ENCODE data around the gene LMO7. TPM values are rescaled to one million over a fixed set of nuclear protein-coding genes. Genes with fewer than 3 reads are reported as not detected.

Gene LMO7
- total RNA-seq, 1 experiment from 2014 or later, result 18.5 TPM

- TF ChIP-seq ZSCAN18 (CRISPR knock-in tag; IDR thresholded peaks at IDR 0.05), result no peak
Observed at GRCh38 chr13:75839406-75839805, 203.3 kb downstream of the LMO7 start (continued).

- Mint-ChIP-seq H3K9me3 (peaks cover 10% of the 10 kb centered on the region), H3K4me1 (peaks cover 6% of the 10 kb centered on the region), H3K4me3 (no peak overlapping the region), H3K27me3 (ENCODE audit: low read depth) (no peaks in the 10 kb centered on the region), H3K36me3 (peaks cover 27% of the 10 kb centered on the region), H3K27ac (no peak overlapping the region)
- no peak for DNase-seq (ENCODE audit: low spot score)
- ChIA-PET CTCF (interaction anchor here (0.5 kb wide), 1 partner anchor 104 kb away, joined by 3 read pairs; no protein-coding TSS in a partner anchor), POLR2A (no interaction called here)
- no peak for ATAC-seq
- TF ChIP-seq, protein P1, sequence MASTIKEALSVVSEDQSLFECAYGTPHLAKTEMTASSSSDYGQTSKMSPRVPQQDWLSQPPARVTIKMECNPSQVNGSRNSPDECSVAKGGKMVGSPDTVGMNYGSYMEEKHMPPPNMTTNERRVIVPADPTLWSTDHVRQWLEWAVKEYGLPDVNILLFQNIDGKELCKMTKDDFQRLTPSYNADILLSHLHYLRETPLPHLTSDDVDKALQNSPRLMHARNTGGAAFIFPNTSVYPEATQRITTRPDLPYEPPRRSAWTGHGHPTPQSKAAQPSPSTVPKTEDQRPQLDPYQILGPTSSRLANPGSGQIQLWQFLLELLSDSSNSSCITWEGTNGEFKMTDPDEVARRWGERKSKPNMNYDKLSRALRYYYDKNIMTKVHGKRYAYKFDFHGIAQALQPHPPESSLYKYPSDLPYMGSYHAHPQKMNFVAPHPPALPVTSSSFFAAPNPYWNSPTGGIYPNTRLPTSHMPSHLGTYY (CRISPR knock-in tag; IDR thresholded peaks at IDR 0.05), result no peak
- TF ChIP-seq ZNF416 (CRISPR knock-in tag; IDR thresholded peaks at IDR 0.05) (no peak), ZNF121 (CRISPR knock-in tag; IDR thresholded peaks at IDR 0.05) (no peak), NR1H2 (CRISPR knock-in tag; IDR thresholded peaks at IDR 0.05) (no peak), TP53 (CRISPR knock-in tag; IDR thresholded peaks at IDR 0.05) (no peak), MYBL2 (CRISPR knock-in tag; IDR thresholded peaks at IDR 0.05) (no peak), ATF3 (CRISPR knock-in tag; conservative IDR thresholded peaks at IDR 0.05) (no peak), AFF4 (CRISPR knock-in tag; IDR thresholded peaks at IDR 0.05; ENCODE audit: borderline replicate concordance) (no peak), JAZF1 (CRISPR knock-in tag; IDR thresholded peaks at IDR 0.05) (no peak), HMGA2 (CRISPR knock-in tag; IDR thresholded peaks at IDR 0.05) (no peak), ZNF317 (CRISPR knock-in tag; IDR thresholded peaks at IDR 0.05; ENCODE audit: borderline replicate concordance, low read depth) (no peak), OVOL2 (CRISPR knock-in tag; IDR thresholded peaks at IDR 0.05; ENCODE audit: borderline replicate concordance) (no peak)
- TF ChIP-seq, protein P2, sequence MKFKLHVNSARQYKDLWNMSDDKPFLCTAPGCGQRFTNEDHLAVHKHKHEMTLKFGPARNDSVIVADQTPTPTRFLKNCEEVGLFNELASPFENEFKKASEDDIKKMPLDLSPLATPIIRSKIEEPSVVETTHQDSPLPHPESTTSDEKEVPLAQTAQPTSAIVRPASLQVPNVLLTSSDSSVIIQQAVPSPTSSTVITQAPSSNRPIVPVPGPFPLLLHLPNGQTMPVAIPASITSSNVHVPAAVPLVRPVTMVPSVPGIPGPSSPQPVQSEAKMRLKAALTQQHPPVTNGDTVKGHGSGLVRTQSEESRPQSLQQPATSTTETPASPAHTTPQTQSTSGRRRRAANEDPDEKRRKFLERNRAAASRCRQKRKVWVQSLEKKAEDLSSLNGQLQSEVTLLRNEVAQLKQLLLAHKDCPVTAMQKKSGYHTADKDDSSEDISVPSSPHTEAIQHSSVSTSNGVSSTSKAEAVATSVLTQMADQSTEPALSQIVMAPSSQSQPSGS (CRISPR knock-in tag; IDR thresholded peaks at IDR 0.05; ENCODE audit: borderline replicate concordance, low read depth), result no peak
- TF ChIP-seq, protein P3, sequence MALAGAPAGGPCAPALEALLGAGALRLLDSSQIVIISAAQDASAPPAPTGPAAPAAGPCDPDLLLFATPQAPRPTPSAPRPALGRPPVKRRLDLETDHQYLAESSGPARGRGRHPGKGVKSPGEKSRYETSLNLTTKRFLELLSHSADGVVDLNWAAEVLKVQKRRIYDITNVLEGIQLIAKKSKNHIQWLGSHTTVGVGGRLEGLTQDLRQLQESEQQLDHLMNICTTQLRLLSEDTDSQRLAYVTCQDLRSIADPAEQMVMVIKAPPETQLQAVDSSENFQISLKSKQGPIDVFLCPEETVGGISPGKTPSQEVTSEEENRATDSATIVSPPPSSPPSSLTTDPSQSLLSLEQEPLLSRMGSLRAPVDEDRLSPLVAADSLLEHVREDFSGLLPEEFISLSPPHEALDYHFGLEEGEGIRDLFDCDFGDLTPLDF (CRISPR knock-in tag; IDR thresholded peaks at IDR 0.05), result no peak
- TF ChIP-seq, protein P4, sequence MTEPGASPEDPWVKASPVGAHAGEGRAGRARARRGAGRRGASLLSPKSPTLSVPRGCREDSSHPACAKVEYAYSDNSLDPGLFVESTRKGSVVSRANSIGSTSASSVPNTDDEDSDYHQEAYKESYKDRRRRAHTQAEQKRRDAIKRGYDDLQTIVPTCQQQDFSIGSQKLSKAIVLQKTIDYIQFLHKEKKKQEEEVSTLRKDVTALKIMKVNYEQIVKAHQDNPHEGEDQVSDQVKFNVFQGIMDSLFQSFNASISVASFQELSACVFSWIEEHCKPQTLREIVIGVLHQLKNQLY (CRISPR knock-in tag; IDR thresholded peaks at IDR 0.05), result no peak
- TF ChIP-seq, protein P5, sequence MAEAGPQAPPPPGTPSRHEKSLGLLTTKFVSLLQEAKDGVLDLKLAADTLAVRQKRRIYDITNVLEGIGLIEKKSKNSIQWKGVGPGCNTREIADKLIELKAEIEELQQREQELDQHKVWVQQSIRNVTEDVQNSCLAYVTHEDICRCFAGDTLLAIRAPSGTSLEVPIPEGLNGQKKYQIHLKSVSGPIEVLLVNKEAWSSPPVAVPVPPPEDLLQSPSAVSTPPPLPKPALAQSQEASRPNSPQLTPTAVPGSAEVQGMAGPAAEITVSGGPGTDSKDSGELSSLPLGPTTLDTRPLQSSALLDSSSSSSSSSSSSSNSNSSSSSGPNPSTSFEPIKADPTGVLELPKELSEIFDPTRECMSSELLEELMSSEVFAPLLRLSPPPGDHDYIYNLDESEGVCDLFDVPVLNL (CRISPR knock-in tag; IDR thresholded peaks at IDR 0.05; ENCODE audit: borderline replicate concordance, low read depth), result no peak
- TF ChIP-seq, protein P6, sequence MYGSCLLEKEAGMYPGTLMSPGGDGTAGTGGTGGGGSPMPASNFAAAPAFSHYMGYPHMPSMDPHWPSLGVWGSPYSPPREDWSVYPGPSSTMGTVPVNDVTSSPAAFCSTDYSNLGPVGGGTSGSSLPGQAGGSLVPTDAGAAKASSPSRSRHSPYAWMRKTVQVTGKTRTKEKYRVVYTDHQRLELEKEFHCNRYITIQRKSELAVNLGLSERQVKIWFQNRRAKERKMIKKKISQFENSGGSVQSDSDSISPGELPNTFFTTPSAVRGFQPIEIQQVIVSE (CRISPR knock-in tag; IDR thresholded peaks at IDR 0.05; ENCODE audit: borderline replicate concordance), result no peak
- TF ChIP-seq, protein P7, sequence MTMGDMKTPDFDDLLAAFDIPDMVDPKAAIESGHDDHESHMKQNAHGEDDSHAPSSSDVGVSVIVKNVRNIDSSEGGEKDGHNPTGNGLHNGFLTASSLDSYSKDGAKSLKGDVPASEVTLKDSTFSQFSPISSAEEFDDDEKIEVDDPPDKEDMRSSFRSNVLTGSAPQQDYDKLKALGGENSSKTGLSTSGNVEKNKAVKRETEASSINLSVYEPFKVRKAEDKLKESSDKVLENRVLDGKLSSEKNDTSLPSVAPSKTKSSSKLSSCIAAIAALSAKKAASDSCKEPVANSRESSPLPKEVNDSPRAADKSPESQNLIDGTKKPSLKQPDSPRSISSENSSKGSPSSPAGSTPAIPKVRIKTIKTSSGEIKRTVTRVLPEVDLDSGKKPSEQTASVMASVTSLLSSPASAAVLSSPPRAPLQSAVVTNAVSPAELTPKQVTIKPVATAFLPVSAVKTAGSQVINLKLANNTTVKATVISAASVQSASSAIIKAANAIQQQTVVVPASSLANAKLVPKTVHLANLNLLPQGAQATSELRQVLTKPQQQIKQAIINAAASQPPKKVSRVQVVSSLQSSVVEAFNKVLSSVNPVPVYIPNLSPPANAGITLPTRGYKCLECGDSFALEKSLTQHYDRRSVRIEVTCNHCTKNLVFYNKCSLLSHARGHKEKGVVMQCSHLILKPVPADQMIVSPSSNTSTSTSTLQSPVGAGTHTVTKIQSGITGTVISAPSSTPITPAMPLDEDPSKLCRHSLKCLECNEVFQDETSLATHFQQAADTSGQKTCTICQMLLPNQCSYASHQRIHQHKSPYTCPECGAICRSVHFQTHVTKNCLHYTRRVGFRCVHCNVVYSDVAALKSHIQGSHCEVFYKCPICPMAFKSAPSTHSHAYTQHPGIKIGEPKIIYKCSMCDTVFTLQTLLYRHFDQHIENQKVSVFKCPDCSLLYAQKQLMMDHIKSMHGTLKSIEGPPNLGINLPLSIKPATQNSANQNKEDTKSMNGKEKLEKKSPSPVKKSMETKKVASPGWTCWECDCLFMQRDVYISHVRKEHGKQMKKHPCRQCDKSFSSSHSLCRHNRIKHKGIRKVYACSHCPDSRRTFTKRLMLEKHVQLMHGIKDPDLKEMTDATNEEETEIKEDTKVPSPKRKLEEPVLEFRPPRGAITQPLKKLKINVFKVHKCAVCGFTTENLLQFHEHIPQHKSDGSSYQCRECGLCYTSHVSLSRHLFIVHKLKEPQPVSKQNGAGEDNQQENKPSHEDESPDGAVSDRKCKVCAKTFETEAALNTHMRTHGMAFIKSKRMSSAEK (CRISPR knock-in tag; IDR thresholded peaks at IDR 0.05; ENCODE audit: borderline replicate concordance), result no peak
Observed at GRCh38 chr13:75841905-75842304, 205.8 kb downstream of the LMO7 start.

All from WTC11 (cell line).